Peyer's patch (tissue), 4 donors: ENCODE data around the gene ZBTB47.

Experiments
- CTCF ChIP-seq, 6 experiments: fragments of 450-650 bp in 4 of 6; fragments of 200-600 bp in 2 of 6; sonication (generic) in 1 of 6; IDR thresholded peaks; one replicate each; pipeline ENCODE4 v1.5.1; 2017 to 2019; ENCODE audit warnings: antibody characterized with exemption in 6 of 6, mild to moderate bottlenecking in 3 of 6, moderate library complexity in 1 of 6
- POLR2A ChIP-seq, 2 donors: fragments of 450-650 bp; IDR thresholded peaks; one replicate each; pipeline ENCODE4 v1.5.1; 2017; ENCODE audit warnings: antibody characterized with exemption in 2 of 2, mild to moderate bottlenecking in 2 of 2, moderate library complexity in 2 of 2

DNA sequence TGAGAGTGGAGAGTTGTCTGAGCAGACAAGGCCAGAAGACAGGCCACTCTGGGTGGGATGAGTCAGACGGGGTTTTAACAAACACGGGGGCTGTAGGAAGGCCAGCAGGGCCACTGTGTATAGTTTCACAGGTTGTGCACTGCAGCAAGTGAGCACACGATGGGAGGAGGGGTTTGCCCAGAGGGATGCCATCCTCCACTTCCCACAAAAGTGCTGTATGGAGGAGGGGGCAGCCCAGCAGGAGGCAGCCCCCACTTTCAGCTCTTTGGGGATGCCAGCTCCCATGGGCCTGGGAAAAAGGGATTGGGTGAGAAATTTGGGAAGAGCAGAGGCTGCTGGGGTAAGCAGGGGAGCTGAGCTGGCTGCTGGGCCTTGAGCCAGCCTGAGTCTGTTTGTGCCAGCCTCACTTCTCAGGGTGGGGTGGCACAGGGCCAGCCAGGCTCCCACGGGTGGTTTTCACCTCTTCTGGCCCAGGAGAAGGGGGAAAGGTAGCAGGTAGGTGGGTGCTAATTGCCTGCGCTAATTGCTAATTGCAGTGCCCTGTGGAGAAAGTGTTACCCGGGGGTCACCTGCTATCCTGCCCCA, 6.7 kb downstream of the ZBTB47 start:
- no peak for TF ChIP-seq CTCF (IDR thresholded peaks at IDR 0.05)
- TF ChIP-seq POLR2A (IDR thresholded peaks at IDR 0.05) = no peak
